Transverse colon (tissue), 4 donors: ENCODE results near the gene CISD2. TPM values are rescaled to one million over a fixed set of nuclear protein-coding genes. Genes with fewer than 3 reads are reported as not detected.
"Not testable (repeated sequence)": the region's sequence is repeated elsewhere in the genome, so short reads cannot be mapped to it uniquely, and the experiment has no call there.

Experiments used
- DNase-seq: peaks from one replicate; pipeline ENCODE4 v3.0.0-alpha.2; 2019
- H3K27ac ChIP-seq, 4 donors: fragments of 200-600 bp; sonication (generic); 2 replicates each; pipeline ENCODE4 v1.5.1; 2016 to 2018; ENCODE audit warnings: inconsistent platforms in 4 of 4
- H3K27me3 ChIP-seq: fragments of 200-600 bp; sonication (generic); 2 replicates; pipeline ENCODE4 v1.5.1; 2017; ENCODE audit warnings: inconsistent platforms
- H3K36me3 ChIP-seq, 4 donors: fragments of 200-600 bp; sonication (generic); 2 replicates each; pipeline ENCODE4 v1.5.1; 2017 to 2019; ENCODE audit warnings: inconsistent platforms in 4 of 4
- H3K4me1 ChIP-seq, 4 donors: fragments of 200-600 bp; sonication (generic); 2 replicates each; pipeline ENCODE4 v1.5.1; 2017 to 2020; ENCODE audit warnings: inconsistent platforms in 4 of 4
- H3K4me3 ChIP-seq, 4 donors: fragments of 200-600 bp; sonication (generic); 1 replicate in 1 of 4; 2 replicates in 3 of 4; pipeline versions ENCODE4 v1.5.1 to v1.6.1; 2017 to 2019; ENCODE audit warnings: inconsistent platforms in 4 of 4
- H3K9me3 ChIP-seq, 2 donors: fragments of 200-600 bp; sonication (generic); 2 replicates each; pipeline ENCODE4 v1.5.1; 2017 to 2019; ENCODE audit warnings: inconsistent platforms in 2 of 2
- EP300 ChIP-seq: sonication (generic); formaldehyde crosslinking; IDR thresholded peaks from one replicate; pipeline ENCODE4 v1.6.1; 2017; ENCODE audit warnings: antibody characterized with exemption, low read depth
- POLR2A ChIP-seq: fragments of 450-650 bp; IDR thresholded peaks from one replicate; pipeline ENCODE4 v1.6.1; 2016; ENCODE audit warnings: antibody characterized with exemption, mild to moderate bottlenecking, moderate library complexity
- POLR2AphosphoS5 ChIP-seq, 3 donors: sonication (generic); formaldehyde crosslinking; IDR thresholded peaks; one replicate each; pipeline ENCODE4 v1.6.1; 2016; ENCODE audit warnings: antibody characterized with exemption in 3 of 3
- WGBS, 2 donors: methylation state at CpG; one replicate each; pipeline ENCODE4 v1.1.5; 2018; ENCODE audit warnings: low coverage in 1 of 2; 5-methylcytosine and 5-hydroxymethylcytosine counted together
- in situ Hi-C, 4 donors: fragments of 200-750 bp; cut with MboI; loops; one replicate each; pipeline versions ENCODE4 v1.15.0 to v1.15.1; 2017; ENCODE audit warnings: low sequenced_read_pairs in 3 of 4, low pct_ligation_motif_present in 1 of 4, low pct_unique_long_range_greater_than_20kb in 1 of 4
- intact Hi-C: fragments of 100-400 bp; cut with DNase I; formaldehyde crosslinking; loops from one replicate; pipeline ENCODE4 v1.15.1; 2023; ENCODE audit warnings: low total_unique reads
- small RNA-seq, 4 donors: library from RNA; depleted of rRNA; stranded (forward); fragments of <200 nt; gene quantifications; one replicate each; pipeline ENCODE3, GENCODE V24; 2016
- total RNA-seq, 4 donors: library from RNA; depleted of rRNA; stranded (reverse); fragments of >200 nt; gene quantifications; one replicate each; pipeline ENCODE4 v1.1.0, GENCODE V29; 2016
- TF ChIP-seq, protein P1 (sequence below), 5 experiments: fragments of 200-600 bp in 3 of 5; fragments of 450-650 bp in 2 of 5; sonication (generic) in 3 of 5; IDR thresholded peaks; 1 replicate in 2 of 5; 2 replicates in 3 of 5; pipeline ENCODE4 v1.5.1; 2016 to 2017; ENCODE audit warnings: antibody characterized with exemption in 5 of 5, inconsistent platforms in 3 of 5, mild to moderate bottlenecking in 2 of 5, moderate library complexity in 1 of 5

The CISD2 gene
- total RNA-seq, 4 donors from 2014 or later: 1.2 to 13.9 (median 10.8) TPM

DNA sequence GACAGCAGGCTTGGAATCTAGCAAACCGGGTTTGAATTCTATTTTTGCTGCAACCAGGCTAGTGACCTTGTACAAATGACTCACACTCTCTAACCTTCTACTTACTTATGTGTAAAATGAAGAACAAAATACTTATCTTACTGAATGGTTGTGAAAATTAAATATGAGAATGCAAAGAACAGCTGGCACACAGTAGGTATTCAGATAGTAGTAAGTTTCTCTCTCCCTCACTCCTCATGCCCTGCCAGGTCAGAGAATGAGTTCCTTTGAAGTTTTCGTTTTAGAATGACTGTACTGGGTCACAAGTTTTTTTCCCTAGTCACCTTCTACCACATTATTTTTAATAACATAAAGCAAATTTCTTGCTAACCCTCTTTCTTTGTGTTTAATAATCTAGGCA lies 33.0 kb downstream of the CISD2 start:
- TF ChIP-seq POLR2AphosphoS5 (IDR thresholded peaks at IDR 0.05) (no peak), POLR2A (no peak), EP300 (no peak)
- TF ChIP-seq, protein P1, sequence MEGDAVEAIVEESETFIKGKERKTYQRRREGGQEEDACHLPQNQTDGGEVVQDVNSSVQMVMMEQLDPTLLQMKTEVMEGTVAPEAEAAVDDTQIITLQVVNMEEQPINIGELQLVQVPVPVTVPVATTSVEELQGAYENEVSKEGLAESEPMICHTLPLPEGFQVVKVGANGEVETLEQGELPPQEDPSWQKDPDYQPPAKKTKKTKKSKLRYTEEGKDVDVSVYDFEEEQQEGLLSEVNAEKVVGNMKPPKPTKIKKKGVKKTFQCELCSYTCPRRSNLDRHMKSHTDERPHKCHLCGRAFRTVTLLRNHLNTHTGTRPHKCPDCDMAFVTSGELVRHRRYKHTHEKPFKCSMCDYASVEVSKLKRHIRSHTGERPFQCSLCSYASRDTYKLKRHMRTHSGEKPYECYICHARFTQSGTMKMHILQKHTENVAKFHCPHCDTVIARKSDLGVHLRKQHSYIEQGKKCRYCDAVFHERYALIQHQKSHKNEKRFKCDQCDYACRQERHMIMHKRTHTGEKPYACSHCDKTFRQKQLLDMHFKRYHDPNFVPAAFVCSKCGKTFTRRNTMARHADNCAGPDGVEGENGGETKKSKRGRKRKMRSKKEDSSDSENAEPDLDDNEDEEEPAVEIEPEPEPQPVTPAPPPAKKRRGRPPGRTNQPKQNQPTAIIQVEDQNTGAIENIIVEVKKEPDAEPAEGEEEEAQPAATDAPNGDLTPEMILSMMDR (IDR thresholded peaks at IDR 0.05): no peak
- no peak overlapping the region for H3K27ac ChIP-seq
- H3K9me3 ChIP-seq: no peaks in the 10 kb centered on the region
- intact Hi-C loops (no loop called here), in situ Hi-C loops (no loop called here)
- no peaks in the 10 kb centered on the region for H3K27me3 ChIP-seq
- DNase-seq: no peak
- no peaks in the 10 kb centered on the region for H3K36me3 ChIP-seq
- H3K4me3 ChIP-seq: no peak overlapping the region
- H3K4me1 ChIP-seq: no peaks in the 10 kb centered on the region
- 67 to 69% methylated on average over 2 of the region's 2 CpGs for WGBS, 2 donors

- in situ Hi-C loops: no loop called here
- WGBS, 2 donors: 67 to 95% methylated on average over 1 to 3 of the region's 3 CpGs
- TF ChIP-seq, protein P1 (IDR thresholded peaks at IDR 0.05): no peak
- TF ChIP-seq EP300 (no peak), POLR2A (no peak), POLR2AphosphoS5 (IDR thresholded peaks at IDR 0.05) (no peak)
Observed at GRCh38 chr4:102918859-102919258, 50.1 kb downstream of the CISD2 start.

GRCh38 chr4:102919697-102920096 lies 50.9 kb downstream of the CISD2 start:
- intact Hi-C loops: not testable (repeated sequence)

More at GRCh38 chr4:102918859-102919258, 50.1 kb downstream of the CISD2 start:
- intact Hi-C loops: no loop called here
- Histone ChIP-seq H3K4me3 (no peak overlapping the region), H3K27ac (no peak overlapping the region), H3K36me3 (no peaks in the 10 kb centered on the region), H3K9me3 (no peaks in the 10 kb centered on the region), H3K4me1 (no peaks in the 10 kb centered on the region), H3K27me3 (no peaks in the 10 kb centered on the region)
- no peak for DNase-seq

DNA sequence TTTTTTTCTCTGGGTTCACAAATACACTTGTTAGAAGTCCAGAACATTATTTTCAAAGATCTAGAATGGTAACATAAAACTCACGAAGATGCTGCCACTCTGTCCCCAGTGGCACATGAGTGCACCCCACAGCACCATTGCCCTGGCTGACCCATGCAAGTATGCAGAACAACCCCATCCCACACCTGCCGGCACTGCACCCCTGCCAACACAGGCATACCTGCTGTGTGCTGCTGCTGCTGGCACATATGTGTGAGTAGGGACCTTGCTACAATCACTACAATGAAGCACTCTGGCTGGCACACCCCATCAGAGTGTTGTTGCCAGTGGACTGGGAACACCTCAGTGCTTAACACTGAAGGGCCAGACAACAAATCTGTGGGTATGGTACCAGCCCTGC lies 66.9 kb downstream of the CISD2 start:
- H3K27ac ChIP-seq: no peak overlapping the region
- H3K36me3 ChIP-seq: no peaks in the 10 kb centered on the region
- no peak for DNase-seq
- in situ Hi-C loops: no loop called here
- H3K27me3 ChIP-seq: no peaks in the 10 kb centered on the region
- no peaks in the 10 kb centered on the region for H3K4me1 ChIP-seq
- intact Hi-C loops: no loop called here
- no peak overlapping the region for H3K4me3 ChIP-seq
- 92 to 100% methylated on average over 1 to 2 of the region's 2 CpGs for WGBS, 2 donors
- TF ChIP-seq POLR2A (no peak), POLR2AphosphoS5 (IDR thresholded peaks at IDR 0.05) (no peak), EP300 (no peak)
- TF ChIP-seq, protein P1 (IDR thresholded peaks at IDR 0.05): no peak
- H3K9me3 ChIP-seq: no peaks in the 10 kb centered on the region

More at GRCh38 chr4:102919697-102920096, 50.9 kb downstream of the CISD2 start:
- DNase-seq, H3K36me3 ChIP-seq, H3K9me3 ChIP-seq, H3K4me1 ChIP-seq, H3K4me3 ChIP-seq, in situ Hi-C loops, H3K27me3 ChIP-seq, H3K27ac ChIP-seq: not testable (repeated sequence)
- WGBS, 2 donors: 78% methylated on average over 8 of the region's 8 CpGs; no CpG with 5 or more reads in 1 of the 2 donors

DNA sequence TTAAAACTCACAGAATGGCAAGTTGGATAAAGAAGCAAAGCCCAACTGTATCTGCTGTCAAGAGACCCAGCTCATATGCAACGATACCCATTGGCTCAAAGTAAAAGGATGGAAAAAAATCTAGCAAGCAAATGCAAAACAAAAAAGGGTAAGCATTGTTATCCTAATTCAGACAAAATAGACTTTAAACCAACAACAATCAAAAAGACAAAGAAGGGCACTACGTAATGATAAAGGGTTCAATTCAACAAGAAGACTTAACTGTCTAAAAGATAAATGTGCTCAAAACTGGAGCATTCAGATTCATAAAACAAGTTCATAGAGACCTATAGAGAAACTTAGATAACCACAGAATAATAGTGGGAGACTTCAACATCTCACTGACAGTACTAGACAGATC lies 69.3 kb downstream of the CISD2 start:
- intact Hi-C loops, H3K4me3 ChIP-seq, DNase-seq, in situ Hi-C loops, H3K4me1 ChIP-seq, H3K27me3 ChIP-seq, H3K27ac ChIP-seq, H3K36me3 ChIP-seq, H3K9me3 ChIP-seq: not testable (repeated sequence)
- 78 to 91% methylated on average over 2 of the region's 2 CpGs for WGBS, 2 donors

Small RNA genes within 50 kb of the gene (small RNA-seq; reads per million reads assigned to genes)
- gene RNU7-151P: 0 reads per million in 4 donors

Other genes starting within 250 kb of the CISD2 start
- 100 to 1,000 TPM in 1 of 4 donors, 10 to 100 TPM in 2, 1 to 10 TPM in 1; 7.5 to 110 (median 27.9) TPM for gene MANBA, start 108.0 kb upstream of the CISD2 start, total RNA-seq
- 100 to 1,000 TPM; 154 to 316 (median 267) TPM for gene UBE2D3, start 41.4 kb upstream of the CISD2 start, total RNA-seq
- gene SLC9B1, start 150.7 kb downstream of the CISD2 start, total RNA-seq: under 1 TPM in 2 of 4 donors, not detected in 2; 0.41 to 0.79 TPM
- 10 to 100 TPM in 2 of 4 donors, 1 to 10 TPM in 1, under 1 TPM in 1; 0.96 to 20.6 (median 7.1) TPM for gene SLC9B2, start 207.8 kb downstream of the CISD2 start, total RNA-seq
- gene BDH2, start 230.8 kb downstream of the CISD2 start, total RNA-seq: 10 to 100 TPM; 13.8 to 54.0 (median 31.9) TPM